Aorta (tissue), 5 donors: ENCODE results near the gene EPS15. TPM values are rescaled to one million over a fixed set of nuclear protein-coding genes. Genes with fewer than 3 reads are reported as not detected.

Source experiments
- ATAC-seq: fragments of 200-7000 bp; cut with Tn5 transposase; one replicate; pipeline ENCODE4 v1.9.1; 2022; ENCODE audit warnings: moderate library complexity; ENCODE audit not compliant: low FRiP score
- DNase-seq, 2 donors: peaks; one replicate each; pipeline ENCODE4 v3.0.0-alpha.2; 2020
- H3K27ac ChIP-seq, 2 donors: one replicate each; pipeline ENCODE4 v1.5.1; 2013; ENCODE audit warnings: low read length in 2 of 2, mild to moderate bottlenecking in 2 of 2, moderate library complexity in 2 of 2, control low read depth in 1 of 2, inconsistent platforms in 1 of 2, low read depth in 1 of 2
- H3K27me3 ChIP-seq, 2 donors: one replicate each; pipeline ENCODE4 v1.6.1; 2013; ENCODE audit warnings: control low read depth in 1 of 2, low read length in 1 of 2, mild to moderate bottlenecking in 1 of 2, moderate library complexity in 1 of 2; ENCODE audit not compliant: insufficient read depth in 2 of 2, control insufficient read depth in 1 of 2
- H3K36me3 ChIP-seq, 2 donors: one replicate each; pipeline ENCODE4 v1.6.1; 2013; ENCODE audit warnings: control low read depth in 1 of 2, low read length in 1 of 2, mild to moderate bottlenecking in 1 of 2; ENCODE audit not compliant: insufficient read depth in 2 of 2, control insufficient read depth in 1 of 2
- H3K4me1 ChIP-seq, 2 donors: one replicate each; pipeline ENCODE4 v1.6.1; 2013; ENCODE audit warnings: low read length in 2 of 2, control low read depth in 1 of 2, mild to moderate bottlenecking in 1 of 2, moderate library complexity in 1 of 2; ENCODE audit not compliant: insufficient read depth in 2 of 2, control insufficient read depth in 1 of 2
- H3K4me3 ChIP-seq, 2 donors: one replicate each; pipeline ENCODE4 v1.5.1; 2013; ENCODE audit warnings: low read length in 2 of 2, control low read depth in 1 of 2, mild to moderate bottlenecking in 1 of 2
- H3K9me3 ChIP-seq: one replicate; pipeline ENCODE4 v1.6.1; 2013; ENCODE audit warnings: mild to moderate bottlenecking, low read length; ENCODE audit not compliant: control insufficient read depth
- WGBS, 2 donors: extraction: QIAGEN DNeasy Blood & Tissue Kit; methylation state at CpG; one replicate each; pipeline ENCODE4 v1.1.7; 2013; 5-methylcytosine and 5-hydroxymethylcytosine counted together
- intact Hi-C, 2 donors: fragments of 100-400 bp; cut with DNase I; formaldehyde crosslinking; loops; one replicate each; pipeline versions ENCODE4 v1.14.2 to v1.15.0; 2022
- polyA plus RNA-seq, 2 donors: library from polyadenylated mRNA; stranded (reverse); fragments of 200-250 nt; gene quantifications; one replicate each; pipeline ENCODE4 v1.2.3, GENCODE V29; 2013
- total RNA-seq, 2 donors: library from RNA; stranded (reverse); fragmentation: NEBNext Ultra II Directional; extraction: Animal tissue kit (Norgen Biotek cat#: 25700); gene quantifications; one replicate each; pipeline ENCODE4 v1.2.1, GENCODE V29; 2021
- donor health status: healthy with polysubstance abuse.
- donor health status: Bipolar disorder and iron deficiency.
- donor health status: DM: no; HTN: no; CAD: no.
- donor health status: DM: no; HTN: no; CAD: no.
- donor health status: DM: yes; HTN: yes; CAD: no.

The EPS15 gene
- total and polyA plus RNA-seq, 4 donors = 24.8 to 121 (median 69.9) TPM

GRCh38 chr1:51560034-51560433, 41.0 kb upstream of the EPS15 start:
- intact Hi-C loops = no loop called here
- no peaks in the 10 kb centered on the region for H3K9me3 ChIP-seq
- ATAC-seq (no peak), DNase-seq (no peak)
- WGBS, 2 donors = 86 to 92% methylated on average over 6 of the region's 6 CpGs
- no peak overlapping the region for H3K27ac ChIP-seq
- no peaks in the 10 kb centered on the region for H3K27me3 ChIP-seq
- no peaks in the 10 kb centered on the region for H3K4me1 ChIP-seq
- H3K36me3 ChIP-seq = no peaks in the 10 kb centered on the region
- no peak overlapping the region for H3K4me3 ChIP-seq

GRCh38 chr1:51559501-51559900, 40.4 kb upstream of the EPS15 start:
- H3K27me3 ChIP-seq = no peaks in the 10 kb centered on the region
- no peaks in the 10 kb centered on the region for H3K36me3 ChIP-seq
- H3K4me1 ChIP-seq = peaks cover 0 to 2% of the 10 kb centered on the region in 2 donors
- intact Hi-C loops = no loop called here
- no peak overlapping the region for H3K27ac ChIP-seq
- ATAC-seq (no peak), DNase-seq (no peak)
- no peak overlapping the region for H3K4me3 ChIP-seq
- no peaks in the 10 kb centered on the region for H3K9me3 ChIP-seq

GRCh38 chr1:51559064-51559500, 40.0 kb upstream of the EPS15 start:
- no peak for DNase-seq
- no peak for ATAC-seq
- Histone ChIP-seq H3K27me3 (no peaks in the 10 kb centered on the region), H3K36me3 (no peaks in the 10 kb centered on the region), H3K9me3 (no peaks in the 10 kb centered on the region), H3K27ac (no peak overlapping the region), H3K4me1 (peaks cover 0 to 2% of the 10 kb centered on the region in 2 donors), H3K4me3 (no peak overlapping the region)
- intact Hi-C loops = no loop called here
- WGBS, 2 donors = 70 to 74% methylated on average over 3 of the region's 3 CpGs

GRCh38 chr1:51558375-51558924, 39.4 kb upstream of the EPS15 start:
- no peak overlapping the region for H3K4me3 ChIP-seq
- H3K9me3 ChIP-seq = no peaks in the 10 kb centered on the region
- H3K27me3 ChIP-seq = no peaks in the 10 kb centered on the region
- H3K27ac ChIP-seq = no peak overlapping the region
- intact Hi-C loops = no loop called here
- H3K36me3 ChIP-seq = no peaks in the 10 kb centered on the region
- DNase-seq (no peak), ATAC-seq (no peak)
- WGBS, 2 donors = 75 to 82% methylated on average over 5 of the region's 5 CpGs
- H3K4me1 ChIP-seq = peaks cover 0 to 2% of the 10 kb centered on the region in 2 donors

- Histone ChIP-seq H3K4me1 (peaks cover 0 to 2% of the 10 kb centered on the region in 2 donors), H3K36me3 (no peaks in the 10 kb centered on the region), H3K27me3 (no peaks in the 10 kb centered on the region), H3K9me3 (no peaks in the 10 kb centered on the region), H3K27ac (no peak overlapping the region), H3K4me3 (no peak overlapping the region)
- ATAC-seq (no peak), DNase-seq (no peak)
- intact Hi-C loops = no loop called here
These were observed 38.1 kb upstream of the EPS15 start for GRCh38 chr1:51557168-51557567.

GRCh38 chr1:51555866-51556619, 37.0 kb upstream of the EPS15 start:
- no peak for ATAC-seq
- peaks cover 0 to 2% of the 10 kb centered on the region in 2 donors for H3K4me1 ChIP-seq
- H3K9me3 ChIP-seq = no peaks in the 10 kb centered on the region
- no peak overlapping the region for H3K4me3 ChIP-seq
- H3K27me3 ChIP-seq = no peaks in the 10 kb centered on the region
- no peaks in the 10 kb centered on the region for H3K36me3 ChIP-seq
- WGBS, 2 donors = 94 to 95% methylated on average over 4 of the region's 4 CpGs
- intact Hi-C loops = no loop called here
- H3K27ac ChIP-seq = no peak overlapping the region
- no peak for DNase-seq

GRCh38 chr1:51553911-51554310, 34.8 kb upstream of the EPS15 start:
- ATAC-seq (no peak), DNase-seq (no peak)
- Histone ChIP-seq H3K4me1 (peaks cover 0 to 2% of the 10 kb centered on the region in 2 donors), H3K4me3 (no peak overlapping the region), H3K36me3 (no peaks in the 10 kb centered on the region), H3K27me3 (no peaks in the 10 kb centered on the region), H3K9me3 (no peaks in the 10 kb centered on the region), H3K27ac (no peak overlapping the region)
- 81 to 89% methylated on average over 3 of the region's 3 CpGs for WGBS, 2 donors
- intact Hi-C loops = no loop called here

GRCh38 chr1:51552929-51553807, 34.1 kb upstream of the EPS15 start:
- Histone ChIP-seq H3K4me3 (no peak overlapping the region), H3K9me3 (no peaks in the 10 kb centered on the region), H3K27ac (no peak overlapping the region), H3K4me1 (peaks cover 0 to 2% of the 10 kb centered on the region in 2 donors), H3K27me3 (no peaks in the 10 kb centered on the region), H3K36me3 (no peaks in the 10 kb centered on the region)
- intact Hi-C loops = no loop called here
- no peak for DNase-seq
- no peak for ATAC-seq
- WGBS, 2 donors = 93 to 94% methylated on average over 11 of the region's 11 CpGs
